ENCODE data around the gene ZNF516. TPM values are rescaled to one million over a fixed set of nuclear protein-coding genes. Genes with fewer than 3 reads are reported as not detected.

The ZNF516 gene
- total RNA-seq, 1 donor = 27.7 TPM

DNA sequence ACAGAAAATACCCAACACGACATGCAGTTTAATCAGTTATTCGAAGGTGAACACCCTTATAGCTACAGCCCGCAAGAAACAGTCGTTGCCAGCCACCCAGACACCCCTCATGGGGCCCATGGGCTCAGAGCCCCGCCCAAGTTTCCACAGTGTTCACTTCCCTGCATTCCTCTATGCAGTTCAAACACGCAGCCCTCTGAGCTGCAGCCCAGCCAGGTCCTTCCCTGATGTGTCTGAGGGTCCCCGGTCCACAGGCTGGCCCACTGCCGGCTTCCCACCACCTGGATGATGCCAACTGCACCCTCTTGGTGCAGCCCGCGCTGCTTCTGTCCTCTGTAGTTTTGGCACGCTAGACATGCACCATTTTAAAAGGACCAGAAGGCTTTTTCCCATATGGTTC, 87.4 kb downstream of the ZNF516 start:
- Histone ChIP-seq H3K27me3 (ENCODE audit: insufficient read depth, low read length) (no peaks in the 10 kb centered on the region), H3K9me3 (ENCODE audit: low read depth, low read length) (no peaks in the 10 kb centered on the region), H3K4me3 (ENCODE audit: low read length) (no peak overlapping the region), H3K4me1 (ENCODE audit: insufficient read depth, low read length) (peaks cover 51% of the 10 kb centered on the region)

DNA sequence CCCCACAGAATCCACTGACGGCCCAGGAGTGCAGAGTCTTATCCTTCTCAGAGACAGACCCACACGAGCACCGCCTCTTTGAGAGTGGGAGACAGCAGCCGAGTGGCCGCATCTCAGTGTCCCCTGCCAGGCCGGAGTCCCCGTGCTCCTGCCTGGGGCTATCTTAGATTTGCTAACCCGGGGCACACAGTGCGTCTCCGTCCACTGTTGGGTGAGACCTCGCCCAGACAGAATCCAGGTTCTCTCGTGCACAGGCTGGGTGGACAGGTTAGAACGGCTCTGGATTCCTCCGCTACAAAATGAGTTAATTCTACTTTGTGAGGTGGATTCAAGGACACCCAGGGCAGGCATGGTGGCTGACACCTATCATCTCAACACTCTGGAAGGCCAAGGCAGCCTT, 88.3 kb downstream of the ZNF516 start:
- no peaks in the 10 kb centered on the region for H3K27me3 ChIP-seq (ENCODE audit: insufficient read depth, low read length)
- peaks cover 51% of the 10 kb centered on the region for H3K4me1 ChIP-seq (ENCODE audit: insufficient read depth, low read length)
- H3K9me3 ChIP-seq (ENCODE audit: low read depth, low read length) = no peaks in the 10 kb centered on the region
- H3K4me3 ChIP-seq (ENCODE audit: low read length) = no peak overlapping the region

DNA sequence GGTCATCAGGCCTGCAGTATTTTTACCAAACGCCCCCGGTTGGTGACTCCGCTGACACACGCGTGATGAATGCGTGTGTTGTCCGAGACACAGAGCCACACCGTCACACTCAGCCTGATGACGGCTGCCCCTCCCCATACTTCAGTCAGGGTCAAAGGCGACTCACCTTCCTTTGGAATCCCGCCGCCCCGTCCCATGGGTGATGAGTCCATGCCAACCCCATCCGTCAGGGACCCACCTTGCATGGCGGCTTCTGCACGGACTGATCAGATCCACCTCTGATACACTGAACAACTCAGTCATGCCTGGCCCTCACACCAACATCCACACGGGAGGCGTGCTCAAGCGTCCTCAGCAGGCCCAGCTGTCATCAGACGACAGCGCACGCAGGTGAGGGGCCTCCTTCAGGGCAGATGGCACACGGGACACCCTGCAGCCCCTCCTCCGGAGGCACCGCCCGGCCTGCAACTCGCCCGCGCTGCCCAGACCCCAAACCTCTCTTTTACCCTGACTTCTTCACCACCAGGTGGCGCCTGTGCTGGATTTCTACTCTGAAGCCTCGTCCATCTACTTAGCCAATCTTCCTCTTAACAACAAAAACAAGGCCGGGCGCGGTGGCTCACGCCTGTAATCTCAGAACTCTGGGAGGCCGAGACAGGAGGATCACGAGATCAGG, 89.2 kb downstream of the ZNF516 start:
- Histone ChIP-seq H3K4me1 (ENCODE audit: insufficient read depth, low read length) (peaks cover 47% of the 10 kb centered on the region), H3K27me3 (ENCODE audit: insufficient read depth, low read length) (no peaks in the 10 kb centered on the region), H3K4me3 (ENCODE audit: low read length) (no peak overlapping the region), H3K9me3 (ENCODE audit: low read depth, low read length) (no peaks in the 10 kb centered on the region)

DNA sequence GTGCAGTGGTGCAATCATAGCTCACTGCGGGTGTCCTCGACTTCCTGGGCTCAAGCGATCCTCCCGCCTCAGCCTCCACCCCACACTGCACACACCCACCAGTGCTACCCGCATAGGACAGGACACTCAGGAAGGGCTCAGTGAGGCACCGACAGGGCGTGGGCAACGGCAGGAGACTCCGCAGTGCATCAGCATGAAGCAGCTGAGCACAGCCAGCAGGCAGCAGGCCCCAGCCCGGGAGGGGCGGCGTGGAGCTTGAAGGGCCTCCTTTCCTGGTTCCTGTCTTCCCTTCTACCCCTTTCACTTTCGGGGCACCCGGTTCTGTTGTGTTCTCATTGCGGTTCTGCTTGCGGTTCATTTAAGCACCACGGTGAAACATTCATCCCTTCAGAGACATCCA, 89.8 kb downstream of the ZNF516 start:
- Histone ChIP-seq H3K27me3 (ENCODE audit: insufficient read depth, low read length) (no peaks in the 10 kb centered on the region), H3K9me3 (ENCODE audit: low read depth, low read length) (no peaks in the 10 kb centered on the region), H3K4me1 (ENCODE audit: insufficient read depth, low read length) (peaks cover 42% of the 10 kb centered on the region)

DNA sequence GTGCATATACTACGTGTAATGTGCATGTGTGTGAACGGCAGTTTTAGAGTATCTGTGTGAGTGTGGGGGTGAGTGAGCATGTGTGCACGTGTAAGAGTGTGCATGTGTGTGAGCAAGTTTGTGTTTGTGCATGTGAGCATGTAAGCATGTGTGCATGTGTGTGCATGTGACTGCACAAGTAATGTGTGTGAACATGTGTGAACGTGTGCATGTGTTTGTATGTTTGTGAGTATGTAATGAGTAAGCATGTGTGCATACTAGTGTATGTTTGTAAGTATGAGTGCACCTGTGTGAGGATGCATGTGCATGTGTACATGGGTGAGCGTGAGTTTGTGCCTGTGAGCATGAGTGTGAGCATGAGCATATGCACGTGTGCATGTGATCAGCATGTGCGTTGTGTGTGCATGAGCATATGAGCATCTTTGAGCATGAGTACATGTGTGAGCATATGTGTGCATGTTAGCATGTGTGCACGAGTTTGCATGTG, 90.7 kb downstream of the ZNF516 start:
- no peaks in the 10 kb centered on the region for H3K27me3 ChIP-seq (ENCODE audit: insufficient read depth, low read length)
- no peaks in the 10 kb centered on the region for H3K9me3 ChIP-seq (ENCODE audit: low read depth, low read length)
- peaks cover 33% of the 10 kb centered on the region for H3K4me1 ChIP-seq (ENCODE audit: insufficient read depth, low read length)
- no peak overlapping the region for H3K4me3 ChIP-seq (ENCODE audit: low read length)

More for the DNA sequence above, 89.8 kb downstream of the ZNF516 start:
- H3K4me3 ChIP-seq (ENCODE audit: low read length) = no peak overlapping the region

DNA sequence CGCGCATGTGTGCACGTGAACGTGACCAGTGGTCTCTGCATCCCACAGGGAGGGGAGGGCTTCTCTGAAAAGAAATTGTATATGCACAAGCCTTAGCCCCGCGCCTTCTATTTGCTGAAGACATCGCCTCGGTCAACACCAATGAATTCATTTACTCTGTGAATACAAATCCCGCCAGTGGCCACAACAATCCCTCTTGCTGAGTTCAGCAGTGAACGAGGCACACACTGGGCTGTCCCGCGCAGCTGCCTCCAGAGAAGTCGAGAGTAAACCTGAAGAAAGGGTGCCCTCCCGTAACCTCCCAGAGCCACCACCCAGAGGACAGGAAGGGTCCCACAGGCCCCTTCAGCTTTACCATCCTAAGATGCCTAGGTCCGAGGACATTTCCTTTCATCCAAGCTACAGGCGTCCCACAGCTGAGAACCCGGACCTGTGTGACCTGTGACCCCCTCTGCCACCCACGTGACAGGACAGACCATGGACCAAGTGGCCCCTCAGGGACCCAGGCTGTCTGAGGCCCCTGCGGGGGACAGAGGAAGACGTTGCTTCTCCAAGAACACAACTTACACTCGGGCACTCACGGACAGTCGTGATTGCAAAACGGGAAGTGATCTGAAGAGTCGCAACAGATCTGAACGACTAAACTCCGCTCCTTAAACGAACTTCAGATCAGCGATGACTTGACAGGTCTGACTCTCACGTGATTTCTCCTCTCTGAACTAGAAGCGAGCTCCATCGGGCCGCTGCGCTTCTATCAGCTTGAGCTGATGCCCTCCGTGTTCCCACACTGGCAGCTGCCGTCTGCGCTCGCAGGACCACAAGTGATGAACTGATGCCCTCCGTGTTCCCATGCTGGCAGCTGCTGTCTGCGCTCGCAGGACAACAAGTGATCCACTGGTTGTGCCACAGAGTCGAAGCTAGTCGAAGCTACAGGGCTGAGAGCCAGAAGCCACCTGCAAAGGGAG, 92.7 kb downstream of the ZNF516 start:
- peaks cover 40% of the 10 kb centered on the region for H3K4me1 ChIP-seq (ENCODE audit: insufficient read depth, low read length)
- H3K9me3 ChIP-seq (ENCODE audit: low read depth, low read length) = no peaks in the 10 kb centered on the region
- H3K27me3 ChIP-seq (ENCODE audit: insufficient read depth, low read length) = no peaks in the 10 kb centered on the region
- H3K4me3 ChIP-seq (ENCODE audit: low read length) = no peak overlapping the region

DNA sequence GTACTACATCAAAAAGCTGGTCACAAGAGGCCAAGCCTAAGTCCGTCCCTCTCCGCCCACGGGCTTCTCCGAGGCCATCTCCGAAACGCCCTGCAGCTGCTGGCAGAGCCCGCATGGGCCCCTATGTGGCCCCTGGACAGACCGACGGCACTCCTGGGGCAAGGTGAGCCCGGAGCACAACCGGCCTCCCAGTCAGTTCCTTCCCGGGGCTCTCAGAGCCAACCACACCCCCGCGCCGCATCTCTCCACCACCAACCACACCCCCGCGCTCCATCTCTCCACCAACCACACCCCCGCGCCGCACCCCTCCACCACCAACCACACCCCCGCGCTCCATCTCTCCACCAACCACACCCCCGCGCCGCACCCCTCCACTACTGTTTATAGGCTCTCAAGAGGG, 93.5 kb downstream of the ZNF516 start:
- peaks cover 35% of the 10 kb centered on the region for H3K4me1 ChIP-seq (ENCODE audit: insufficient read depth, low read length)
- H3K9me3 ChIP-seq (ENCODE audit: low read depth, low read length) = no peaks in the 10 kb centered on the region
- H3K4me3 ChIP-seq (ENCODE audit: low read length) = no peak overlapping the region
- H3K27me3 ChIP-seq (ENCODE audit: insufficient read depth, low read length) = no peaks in the 10 kb centered on the region

DNA sequence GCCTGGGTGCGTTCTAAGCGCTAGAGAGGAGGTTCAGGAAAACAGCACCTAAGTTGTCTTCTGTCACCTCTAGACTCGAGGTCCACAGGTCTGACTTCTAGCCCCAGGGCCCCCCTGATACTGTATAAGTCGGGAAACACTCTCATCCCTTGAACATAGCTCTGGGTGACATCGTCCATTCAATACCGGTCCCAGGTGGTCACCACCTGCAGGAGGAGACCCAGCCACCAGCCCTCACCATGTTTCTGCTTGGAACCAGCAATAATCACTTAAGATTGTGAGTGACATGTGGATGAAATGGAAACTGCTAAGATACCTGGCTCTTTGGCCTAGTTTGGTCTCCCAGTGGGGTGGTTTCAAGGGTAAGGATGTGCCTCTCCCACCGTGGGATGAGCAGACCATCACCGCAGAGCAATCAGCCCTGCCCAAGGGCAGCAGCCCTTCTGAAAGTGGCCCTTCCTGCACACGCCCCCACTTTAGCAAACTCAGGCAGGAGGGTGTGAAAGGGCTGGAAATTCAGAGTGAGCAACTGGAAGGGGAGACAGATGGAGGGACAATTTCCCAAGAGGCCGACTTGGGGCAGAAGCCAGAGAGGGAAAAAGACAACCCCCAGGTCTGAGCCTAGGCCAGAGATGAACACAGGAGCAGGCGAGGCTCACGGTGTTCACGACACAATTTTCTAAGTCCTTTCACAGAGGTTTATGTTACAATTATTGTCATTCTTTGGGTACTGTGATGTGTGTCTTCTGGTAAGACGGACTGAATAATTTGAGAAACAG, 95.2 kb downstream of the ZNF516 start:
- Histone ChIP-seq H3K4me3 (ENCODE audit: low read length) (no peak overlapping the region), H3K4me1 (ENCODE audit: insufficient read depth, low read length) (peaks cover 43% of the 10 kb centered on the region), H3K9me3 (ENCODE audit: low read depth, low read length) (no peaks in the 10 kb centered on the region), H3K27me3 (ENCODE audit: insufficient read depth, low read length) (no peaks in the 10 kb centered on the region)

DNA sequence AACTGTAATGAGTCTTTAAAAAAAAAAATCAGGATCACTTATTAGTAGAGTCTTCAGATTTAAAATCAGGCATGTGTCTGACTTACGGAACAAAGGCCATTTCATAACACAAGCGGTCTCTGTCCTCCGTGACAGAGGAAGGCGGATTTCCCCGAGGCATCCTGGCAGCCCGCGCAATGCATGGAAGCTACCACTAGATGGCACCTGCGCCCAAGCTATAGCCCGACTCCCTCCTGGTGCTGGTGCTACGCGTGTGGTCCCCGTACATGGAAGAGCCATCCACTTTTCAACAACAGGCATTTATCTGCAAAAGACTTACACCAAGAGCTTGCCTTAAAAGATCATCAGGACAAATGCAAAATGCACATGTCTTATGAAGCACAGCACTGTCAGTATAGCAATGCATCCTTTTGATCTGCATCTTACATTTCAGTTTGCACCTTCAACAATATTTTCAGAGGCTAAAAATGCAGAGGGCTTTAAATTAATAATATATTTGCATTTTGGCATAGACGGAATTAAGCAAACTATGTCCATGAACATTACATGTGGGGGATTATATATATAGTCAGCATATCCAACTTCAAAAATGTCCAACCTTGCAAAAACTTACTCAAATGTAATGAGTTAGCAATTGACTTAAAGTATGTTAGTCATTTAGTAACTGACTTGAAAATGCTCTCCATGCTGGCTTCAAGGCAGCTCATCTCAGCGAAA, 96.0 kb downstream of the ZNF516 start:
- H3K9me3 ChIP-seq (ENCODE audit: low read depth, low read length) = no peaks in the 10 kb centered on the region
- H3K4me1 ChIP-seq (ENCODE audit: insufficient read depth, low read length) = peaks cover 44% of the 10 kb centered on the region
- no peak overlapping the region for H3K4me3 ChIP-seq (ENCODE audit: low read length)
- H3K27me3 ChIP-seq (ENCODE audit: insufficient read depth, low read length) = no peaks in the 10 kb centered on the region

DNA sequence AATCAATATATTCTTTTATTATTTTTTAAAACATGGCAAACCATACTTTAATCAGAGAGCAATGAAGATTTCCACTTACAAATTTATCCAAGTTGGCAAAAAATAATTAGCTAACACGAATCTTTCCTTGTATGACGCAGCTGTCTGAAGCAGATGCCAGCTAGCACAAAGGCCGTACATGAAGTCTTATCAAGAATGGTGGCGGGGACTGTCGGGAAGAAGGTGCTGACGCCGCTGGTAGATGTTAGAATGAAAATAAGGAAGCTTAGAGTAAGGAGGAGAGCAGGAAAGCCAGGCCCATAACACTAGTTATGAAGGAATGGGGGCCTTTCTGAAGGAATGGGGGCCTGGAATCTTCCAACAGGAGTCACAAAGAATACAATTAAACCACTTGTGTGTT, 96.7 kb downstream of the ZNF516 start:
- H3K27me3 ChIP-seq (ENCODE audit: insufficient read depth, low read length) = no peaks in the 10 kb centered on the region
- H3K9me3 ChIP-seq (ENCODE audit: low read depth, low read length) = no peaks in the 10 kb centered on the region
- H3K4me3 ChIP-seq (ENCODE audit: low read length) = no peak overlapping the region
- peaks cover 38% of the 10 kb centered on the region for H3K4me1 ChIP-seq (ENCODE audit: insufficient read depth, low read length)

DNA sequence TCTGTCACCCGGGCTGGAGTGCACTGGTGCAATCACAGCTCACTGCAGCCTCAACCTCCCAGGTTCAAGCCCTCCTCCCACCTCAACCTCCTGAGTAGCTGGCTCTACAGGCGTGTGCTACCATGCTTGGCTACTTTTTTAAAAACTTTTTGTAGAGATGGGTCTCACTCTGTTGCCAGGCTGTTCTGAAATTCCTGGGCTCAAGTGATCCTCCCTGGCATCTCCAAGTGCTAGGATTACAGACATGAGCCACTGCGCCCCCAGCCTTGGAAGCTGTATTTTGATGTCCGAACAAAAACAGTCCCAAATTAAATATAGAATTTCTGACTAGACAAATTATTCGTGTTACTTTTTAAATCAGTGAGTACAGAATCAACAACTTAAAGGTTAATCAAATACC, 97.4 kb downstream of the ZNF516 start:
- H3K9me3 ChIP-seq (ENCODE audit: low read depth, low read length) = no peaks in the 10 kb centered on the region
- H3K4me3 ChIP-seq (ENCODE audit: low read length) = no peak overlapping the region
- no peaks in the 10 kb centered on the region for H3K27me3 ChIP-seq (ENCODE audit: insufficient read depth, low read length)
- H3K4me1 ChIP-seq (ENCODE audit: insufficient read depth, low read length) = peaks cover 31% of the 10 kb centered on the region

DNA sequence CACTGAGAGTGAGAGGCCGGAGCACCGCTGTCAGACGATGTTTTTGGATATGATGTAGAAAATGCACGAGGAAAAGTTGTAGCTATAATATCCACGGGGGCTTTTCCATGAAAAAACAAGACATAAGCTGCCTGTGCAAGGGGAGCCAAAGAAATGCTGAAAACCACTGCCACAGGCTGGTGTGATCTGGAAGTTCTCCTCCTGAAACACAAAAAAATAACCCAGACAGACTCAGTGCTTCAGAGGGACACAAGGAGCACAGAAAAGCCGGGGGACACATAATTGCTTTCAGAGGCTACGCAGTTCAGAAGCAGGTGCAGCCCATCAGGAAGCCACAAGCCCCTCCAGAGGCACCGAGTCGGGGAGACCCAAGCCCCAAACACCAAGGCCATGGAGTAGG, 98.2 kb downstream of the ZNF516 start:
- H3K4me3 ChIP-seq (ENCODE audit: low read length) = no peak overlapping the region
- H3K9me3 ChIP-seq (ENCODE audit: low read depth, low read length) = no peaks in the 10 kb centered on the region
- H3K27me3 ChIP-seq (ENCODE audit: insufficient read depth, low read length) = no peaks in the 10 kb centered on the region
- H3K4me1 ChIP-seq (ENCODE audit: insufficient read depth, low read length) = peaks cover 24% of the 10 kb centered on the region

DNA sequence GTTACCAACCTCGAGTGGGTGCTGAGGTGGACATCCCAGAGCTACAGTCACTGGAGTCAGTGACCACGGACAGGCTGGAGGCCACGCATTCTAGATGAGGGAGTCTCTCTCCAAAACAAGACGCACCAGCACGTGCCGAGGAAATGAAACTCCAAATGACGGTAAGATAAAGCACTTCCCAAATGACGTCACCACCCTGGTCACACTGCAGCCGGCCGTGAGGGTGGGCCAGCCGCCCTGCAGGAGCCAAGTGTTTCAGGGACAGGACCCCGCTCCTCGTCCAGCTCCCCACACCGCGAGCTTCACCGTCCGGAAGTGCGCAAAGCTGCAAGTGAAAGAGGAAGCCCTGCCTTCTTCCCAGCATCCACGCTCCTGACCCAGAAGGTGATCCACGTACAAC, 99.4 kb downstream of the ZNF516 start:
- Histone ChIP-seq H3K9me3 (ENCODE audit: low read depth, low read length) (no peaks in the 10 kb centered on the region), H3K4me1 (ENCODE audit: insufficient read depth, low read length) (peaks cover 30% of the 10 kb centered on the region), H3K4me3 (ENCODE audit: low read length) (no peak overlapping the region), H3K27me3 (ENCODE audit: insufficient read depth, low read length) (no peaks in the 10 kb centered on the region)

DNA sequence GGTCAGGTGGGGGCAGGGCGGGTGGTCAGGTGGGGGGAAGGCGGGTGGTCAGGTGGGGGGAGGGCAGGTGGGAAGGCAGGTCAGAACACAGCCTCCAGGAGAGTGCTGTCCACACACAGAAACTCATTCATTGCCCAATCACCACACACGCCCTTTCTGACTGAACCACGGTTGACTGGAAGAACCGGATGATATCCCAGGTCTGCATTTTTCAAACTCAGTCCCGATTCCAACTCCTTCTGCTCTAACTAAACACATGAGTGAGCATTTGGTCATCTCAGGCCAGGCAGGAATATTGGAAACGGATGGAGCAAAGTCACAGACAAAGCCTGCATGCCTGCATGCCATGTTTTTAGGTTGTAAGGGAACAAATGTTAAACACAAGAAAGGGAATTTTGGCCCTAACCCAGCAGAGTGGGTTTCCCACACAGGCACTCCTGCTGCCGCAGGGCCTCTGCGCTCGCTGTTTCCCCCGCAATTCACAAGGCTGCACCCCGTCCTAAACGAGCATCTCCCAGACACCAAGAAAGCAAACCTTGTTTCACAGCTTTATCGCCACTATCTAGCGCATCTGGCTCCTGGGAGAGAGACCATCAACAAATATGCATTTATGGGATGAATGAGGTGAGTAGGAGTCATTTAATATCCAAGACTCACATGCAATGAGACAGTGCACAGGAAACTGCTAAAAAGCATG, 100.1 kb downstream of the ZNF516 start:
- H3K4me3 ChIP-seq (ENCODE audit: low read length) = no peak overlapping the region
- H3K4me1 ChIP-seq (ENCODE audit: insufficient read depth, low read length) = peaks cover 37% of the 10 kb centered on the region
- no peaks in the 10 kb centered on the region for H3K27me3 ChIP-seq (ENCODE audit: insufficient read depth, low read length)
- H3K9me3 ChIP-seq (ENCODE audit: low read depth, low read length) = no peaks in the 10 kb centered on the region

Data from mononuclear cell (primary cell).